Thyroid gland (tissue), 4 donors: ENCODE data around the gene LRRC28.

ENCODE experiments used
- CTCF ChIP-seq, 6 experiments: fragments of 200-600 bp in 3 of 6; fragments of 450-650 bp in 3 of 6; sonication (generic) in 3 of 6; IDR thresholded peaks; one replicate each; pipeline ENCODE4 v1.5.1; 2016 to 2019; ENCODE audit warnings: antibody characterized with exemption in 6 of 6, mild to moderate bottlenecking in 2 of 6, inconsistent platforms in 1 of 6, moderate library complexity in 1 of 6
- POLR2A ChIP-seq, 2 donors: fragments of 450-650 bp; IDR thresholded peaks; one replicate each; pipeline ENCODE4 v1.6.1; 2017; ENCODE audit warnings: antibody characterized with exemption in 2 of 2, mild to moderate bottlenecking in 2 of 2, moderate library complexity in 1 of 2

DNA sequence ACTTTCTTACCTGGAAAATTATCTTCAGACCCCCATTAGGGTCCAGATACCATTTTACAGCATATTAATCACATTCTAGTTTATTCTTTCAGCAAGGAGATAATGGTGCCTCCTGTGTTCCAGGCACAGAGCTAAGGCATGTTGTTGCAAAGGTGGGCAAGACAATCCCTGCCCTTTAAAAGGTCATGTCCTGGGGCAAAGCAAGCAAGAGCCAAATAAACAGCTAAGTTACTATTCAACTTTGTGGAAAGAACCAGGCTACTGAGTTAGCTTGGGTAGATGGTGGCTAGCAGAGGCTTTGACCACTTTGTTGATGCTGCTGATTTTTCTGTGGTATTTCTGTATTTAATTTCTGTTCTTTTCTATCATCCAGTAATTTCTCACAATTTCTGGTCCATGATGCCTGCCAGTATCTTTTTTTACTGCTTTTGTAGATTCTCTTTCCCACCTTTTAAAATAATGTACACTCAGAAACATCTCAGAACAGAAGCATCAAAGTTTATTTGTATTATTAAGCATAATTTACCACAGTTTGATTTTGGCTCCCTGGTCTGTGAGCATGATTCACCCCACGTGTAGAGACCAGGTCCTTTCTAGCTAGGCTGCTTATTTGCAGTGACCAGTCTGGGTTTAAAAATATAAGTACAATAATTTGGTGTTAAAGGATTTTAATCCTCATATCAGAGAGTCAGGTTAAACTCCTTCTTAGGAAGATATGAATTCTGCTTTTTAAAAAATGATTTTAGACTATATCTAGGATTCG lies 71.5 kb downstream of the LRRC28 start:
- no peak for TF ChIP-seq CTCF (IDR thresholded peaks at IDR 0.05)
- TF ChIP-seq POLR2A (IDR thresholded peaks at IDR 0.05), result no peak
